ENCODE measurements around the gene NEUROD4.

NEUROD4 gene

GRCh38 chr12:55072083-55072482, 52.3 kb downstream of the NEUROD4 start:
- no peaks in the 10 kb centered on the region for H3K9me3 ChIP-seq (ENCODE audit: control insufficient read depth, low read length)
- H3K4me1 ChIP-seq (ENCODE audit: control insufficient read depth, insufficient read depth, low read length): no peaks in the 10 kb centered on the region
- H3K36me3 ChIP-seq (ENCODE audit: control insufficient read depth, insufficient read depth, low read length): no peaks in the 10 kb centered on the region
- no peak overlapping the region for H3K9ac ChIP-seq (ENCODE audit: low read length)
- no peak overlapping the region for H3K4me3 ChIP-seq (ENCODE audit: low read length)
- no peaks in the 10 kb centered on the region for H3K27me3 ChIP-seq (ENCODE audit: control insufficient read depth, insufficient read depth, low read length)

- Histone ChIP-seq H3K9ac (ENCODE audit: low read length) (no peak overlapping the region), H3K4me1 (ENCODE audit: control insufficient read depth, insufficient read depth, low read length) (no peaks in the 10 kb centered on the region), H3K9me3 (ENCODE audit: control insufficient read depth, low read length) (no peaks in the 10 kb centered on the region), H3K27me3 (ENCODE audit: control insufficient read depth, insufficient read depth, low read length) (no peaks in the 10 kb centered on the region), H3K4me3 (ENCODE audit: low read length) (no peak overlapping the region), H3K36me3 (ENCODE audit: control insufficient read depth, insufficient read depth, low read length) (no peaks in the 10 kb centered on the region)
These were observed 53.6 kb downstream of the NEUROD4 start for GRCh38 chr12:55073043-55074022.

GRCh38 chr12:55074806-55075205, 55.0 kb downstream of the NEUROD4 start:
- H3K27me3 ChIP-seq (ENCODE audit: control insufficient read depth, insufficient read depth, low read length): no peaks in the 10 kb centered on the region
- no peaks in the 10 kb centered on the region for H3K9me3 ChIP-seq (ENCODE audit: control insufficient read depth, low read length)

More at GRCh38 chr12:55074806-55075205, 55.0 kb downstream of the NEUROD4 start:
- no peak overlapping the region for H3K9ac ChIP-seq (ENCODE audit: low read length)
- H3K36me3 ChIP-seq (ENCODE audit: control insufficient read depth, insufficient read depth, low read length): no peaks in the 10 kb centered on the region
- no peak overlapping the region for H3K4me3 ChIP-seq (ENCODE audit: low read length)
- no peaks in the 10 kb centered on the region for H3K4me1 ChIP-seq (ENCODE audit: control insufficient read depth, insufficient read depth, low read length)

Measured in mucosa of stomach (tissue), 1 donor.